Naive thymus-derived CD4-positive, alpha-beta T cell (primary cell): ENCODE measurements around the gene C3orf22. TPM values are rescaled to one million over a fixed set of nuclear protein-coding genes. Genes with fewer than 3 reads are reported as not detected.
A peak's percentile ranks its signal among the peaks of the same experiment; 100 is the strongest.
"Not testable (repeated sequence)": the region's sequence is repeated elsewhere in the genome, so short reads cannot be mapped to it uniquely, and the experiment has no call there.

Source experiments
- ATAC-seq: fragments of 150-1000 bp; cut with Tn5 transposase; 2 replicates; pipeline ENCODE4 v1.10.0; 2021; ENCODE audit warnings: mild to moderate bottlenecking, moderate library complexity
- CTCF ChIA-PET: fragments of 350-600 bp; sonication (Branson Sonifier 250); formaldehyde crosslinking; loops from one replicate; lab custom pipeline; 2021; ENCODE audit warnings: antibody characterized with exemption; lab: Charles Lee
- POLR2A ChIA-PET: fragments of 350-600 bp; sonication (Branson Sonifier 250); formaldehyde crosslinking; loops from one replicate; lab custom pipeline; 2021; ENCODE audit warnings: antibody characterized with exemption, inconsistent platforms; lab: Charles Lee
- DNase-seq, 9 donors: peaks; one replicate each; pipeline versions ENCODE4 v3.0.0 to v3.0.0-alpha.2; 2020 to 2022; ENCODE audit warnings: mixed read lengths in 1 of 9
- H3K27ac ChIP-seq: one replicate; pipeline ENCODE4 v1.7.0; 2013; ENCODE audit warnings: mild to moderate bottlenecking, low read depth, low read length, moderate library complexity
- H3K27me3 ChIP-seq, 2 donors: one replicate each; pipeline ENCODE4 v1.7.0; 2013; ENCODE audit warnings: low read length in 2 of 2, mild to moderate bottlenecking in 2 of 2, moderate library complexity in 2 of 2; ENCODE audit not compliant: control insufficient read depth in 2 of 2, insufficient read depth in 2 of 2
- H3K36me3 ChIP-seq, 3 experiments: 1 replicate in 2 of 3; 2 replicates in 1 of 3; pipeline ENCODE4 v1.7.0; 2013; ENCODE audit warnings: low read length in 3 of 3, mild to moderate bottlenecking in 3 of 3, moderate library complexity in 1 of 3; ENCODE audit not compliant: insufficient read depth in 3 of 3, control insufficient read depth in 2 of 3
- H3K4me1 ChIP-seq, 2 donors: one replicate each; pipeline ENCODE4 v1.7.0; 2013; ENCODE audit warnings: low read length in 2 of 2, mild to moderate bottlenecking in 2 of 2, moderate library complexity in 1 of 2; ENCODE audit not compliant: control insufficient read depth in 2 of 2, insufficient read depth in 2 of 2
- H3K4me3 ChIP-seq: 2 replicates; pipeline ENCODE4 v1.7.0; 2013; ENCODE audit warnings: mild to moderate bottlenecking, low read length
- H3K9me3 ChIP-seq, 3 experiments: 1 replicate in 2 of 3; 2 replicates in 1 of 3; pipeline ENCODE4 v1.7.0; 2013; ENCODE audit warnings: low read length in 3 of 3; ENCODE audit not compliant: control insufficient read depth in 2 of 3
- H3K27ac Mint-ChIP-seq, 9 donors: one replicate each; pipeline ENCODE4 v1.8.0; 2020 to 2022; ENCODE audit warnings: mixed read lengths in 9 of 9, mild to moderate bottlenecking in 8 of 9, moderate library complexity in 5 of 9, inconsistent platforms in 2 of 9
- H3K27me3 Mint-ChIP-seq, 5 donors: one replicate each; pipeline ENCODE4 v1.8.0; 2021 to 2022; ENCODE audit warnings: mixed read lengths in 5 of 5, mild to moderate bottlenecking in 1 of 5
- H3K36me3 Mint-ChIP-seq, 5 donors: one replicate each; pipeline ENCODE4 v1.8.0; 2020 to 2022; ENCODE audit warnings: mixed read lengths in 5 of 5, mild to moderate bottlenecking in 3 of 5, inconsistent platforms in 1 of 5
- H3K4me1 Mint-ChIP-seq, 7 donors: one replicate each; pipeline ENCODE4 v1.8.0; 2020 to 2022; ENCODE audit warnings: mixed read lengths in 7 of 7, mild to moderate bottlenecking in 3 of 7, inconsistent platforms in 1 of 7
- H3K4me3 Mint-ChIP-seq, 10 donors: one replicate each; pipeline ENCODE4 v1.8.0; 2020 to 2022; ENCODE audit warnings: mild to moderate bottlenecking in 10 of 10, mixed read lengths in 10 of 10, moderate library complexity in 6 of 10, inconsistent platforms in 2 of 10
- H3K9me3 Mint-ChIP-seq, 11 donors: one replicate each; pipeline ENCODE4 v1.8.0; 2020 to 2022; ENCODE audit warnings: mixed read lengths in 11 of 11, mild to moderate bottlenecking in 4 of 11, inconsistent platforms in 1 of 11, moderate library complexity in 1 of 11
- intact Hi-C, 2 donors: fragments of 100-400 bp; cut with micrococcal nuclease; formaldehyde crosslinking; loops; one replicate each; pipeline ENCODE4 v1.15.1; 2023
- polyA plus RNA-seq, 2 donors: library from polyadenylated mRNA; unstranded; fragments of 300-500 nt; fragmentation: Illumina TruSeq; gene quantifications; one replicate each; pipeline ENCODE4 v1.2.3, GENCODE V29; 2021
- total RNA-seq, 6 experiments: library from RNA in 5 of 6; stranded (reverse) in 5 of 6; gene quantifications; 1 replicate in 5 of 6; 2 replicates in 1 of 6; pipeline ENCODE4 v1.2.3 and lab custom pipeline; 2021 to 2026

The C3orf22 gene
- total and polyA plus RNA-seq, 7 experiments from 2014 or later, result not detected

DNA sequence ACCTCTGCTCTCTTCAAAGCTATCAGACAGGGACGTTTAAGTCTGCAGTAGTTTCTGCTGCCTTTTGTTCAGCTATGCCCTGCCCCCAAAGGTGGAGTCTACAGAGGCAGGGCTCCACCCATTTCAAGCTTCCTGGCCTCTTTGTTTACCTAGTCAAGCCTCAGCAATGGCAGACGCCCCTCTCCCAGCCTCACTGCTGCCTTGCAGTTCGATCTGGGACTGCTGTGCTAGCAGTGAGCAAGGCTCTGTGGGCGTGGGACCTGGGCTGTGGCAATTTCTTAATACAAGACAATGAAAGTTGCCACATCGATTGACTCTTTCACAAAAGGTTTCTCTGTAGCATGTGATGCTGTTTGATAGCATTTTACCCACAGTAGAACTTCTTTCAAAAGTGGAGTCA, 32.8 kb upstream of the C3orf22 start:
- H3K4me1 ChIP-seq, H3K9me3 ChIP-seq, H3K4me3 Mint-ChIP-seq, CTCF ChIA-PET, intact Hi-C loops, H3K4me1 Mint-ChIP-seq, H3K27ac ChIP-seq, H3K27me3 ChIP-seq, H3K36me3 ChIP-seq, H3K4me3 ChIP-seq, ATAC-seq, POLR2A ChIA-PET: not testable (repeated sequence)
- peak overlapping the region in 1 of 9 donors; percentile 43 for H3K27ac Mint-ChIP-seq
- H3K27me3 Mint-ChIP-seq, result peaks cover 10 to 25% (median 14%) of the 10 kb centered on the region in 5 donors
- DNase-seq, result peak in 1 of 9 donors; percentile 14
- peaks cover 0 to 20% (median 11%) of the 10 kb centered on the region in 5 donors for H3K36me3 Mint-ChIP-seq
- peaks cover 0 to 86% (median 25%) of the 10 kb centered on the region in 11 donors for H3K9me3 Mint-ChIP-seq

DNA sequence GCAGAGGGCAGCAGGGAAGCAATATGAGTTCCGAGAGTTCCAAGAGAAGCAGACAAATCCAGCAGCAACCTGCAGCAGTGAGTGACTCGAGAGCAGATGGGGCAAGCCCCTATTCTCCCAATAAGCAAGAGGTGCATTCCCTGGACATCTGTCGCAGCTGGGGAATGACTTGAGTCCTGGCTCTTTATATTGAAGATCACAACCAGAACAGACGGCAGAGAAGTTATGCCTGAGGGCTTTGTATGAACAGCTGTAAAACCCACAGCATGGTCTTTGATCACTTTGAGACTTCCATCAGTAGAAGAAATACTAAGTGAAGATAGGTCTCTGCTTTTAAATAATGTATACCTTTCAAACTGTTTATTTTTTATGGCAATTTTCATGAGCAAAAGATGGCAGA, 23.6 kb upstream of the C3orf22 start:
- CTCF ChIA-PET, result no interaction called here
- peaks cover 0 to 12% (median 7%) of the 10 kb centered on the region in 11 donors for H3K9me3 Mint-ChIP-seq
- DNase-seq, result no peak

GRCh38 chr3:126581569-126581968, 22.8 kb upstream of the C3orf22 start:
- Histone ChIP-seq H3K27me3 (no peaks in the 10 kb centered on the region), H3K9me3 (no peaks in the 10 kb centered on the region), H3K4me3 (no peak overlapping the region), H3K4me1 (no peaks in the 10 kb centered on the region), H3K36me3 (no peaks in the 10 kb centered on the region), H3K27ac (no peak overlapping the region)
- H3K9me3 Mint-ChIP-seq, result peaks cover 0 to 9% (median 4%) of the 10 kb centered on the region in 11 donors
- H3K4me3 Mint-ChIP-seq, result no peak overlapping the region
- intact Hi-C loops, result no loop called here
- ChIA-PET POLR2A (no interaction called here), CTCF (no interaction called here)
- H3K4me1 Mint-ChIP-seq, result no peaks in the 10 kb centered on the region
- H3K27me3 Mint-ChIP-seq, result peaks cover 0 to 23% (median 18%) of the 10 kb centered on the region in 5 donors
- no peaks in the 10 kb centered on the region for H3K36me3 Mint-ChIP-seq
- ATAC-seq (no peak), DNase-seq (no peak)
- H3K27ac Mint-ChIP-seq, result no peak overlapping the region

More for the DNA sequence above, 23.6 kb upstream of the C3orf22 start:
- Histone ChIP-seq H3K27me3 (no peaks in the 10 kb centered on the region), H3K4me1 (no peaks in the 10 kb centered on the region), H3K4me3 (no peak overlapping the region), H3K36me3 (no peaks in the 10 kb centered on the region), H3K9me3 (no peaks in the 10 kb centered on the region), H3K27ac (no peak overlapping the region)
- intact Hi-C loops, result no loop called here
- POLR2A ChIA-PET, result no interaction called here
- H3K27ac Mint-ChIP-seq, result no peak overlapping the region
- no peaks in the 10 kb centered on the region for H3K4me1 Mint-ChIP-seq
- H3K4me3 Mint-ChIP-seq, result no peak overlapping the region
- peaks cover 0 to 20% (median 18%) of the 10 kb centered on the region in 5 donors for H3K27me3 Mint-ChIP-seq
- H3K36me3 Mint-ChIP-seq, result no peaks in the 10 kb centered on the region
- ATAC-seq, result no peak

DNA sequence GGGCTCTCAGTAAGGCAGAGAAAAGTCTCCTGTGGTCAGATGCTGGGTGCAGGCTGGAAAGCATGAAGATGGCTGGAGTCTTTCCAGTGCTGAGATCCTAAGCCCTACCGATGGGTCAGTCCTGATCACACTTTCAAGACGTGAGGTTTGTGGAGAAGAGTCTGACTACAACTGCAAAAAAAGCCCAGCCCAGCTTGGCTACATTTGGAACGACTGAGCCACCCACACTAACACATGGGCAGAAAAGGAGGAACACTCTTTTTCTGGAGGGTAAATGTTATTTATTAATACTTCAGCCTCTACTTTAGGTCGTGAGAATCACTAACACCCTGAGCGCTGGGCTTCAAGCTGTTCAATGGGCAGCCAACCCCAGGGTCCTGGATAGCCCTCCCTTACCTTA, 22.0 kb upstream of the C3orf22 start:
- Histone ChIP-seq H3K27ac (no peak overlapping the region), H3K27me3 (no peaks in the 10 kb centered on the region), H3K4me3 (no peak overlapping the region), H3K4me1 (no peaks in the 10 kb centered on the region), H3K9me3 (no peaks in the 10 kb centered on the region), H3K36me3 (no peaks in the 10 kb centered on the region)
- POLR2A ChIA-PET, result no interaction called here
- H3K4me3 Mint-ChIP-seq, result no peak overlapping the region
- peaks cover 0 to 9% (median 0%) of the 10 kb centered on the region in 11 donors for H3K9me3 Mint-ChIP-seq
- no peaks in the 10 kb centered on the region for H3K4me1 Mint-ChIP-seq
- H3K27ac Mint-ChIP-seq, result no peak overlapping the region
- intact Hi-C loops, result no loop called here
- no peak for DNase-seq
- CTCF ChIA-PET, result no interaction called here
- ATAC-seq, result no peak
- H3K27me3 Mint-ChIP-seq, result peaks cover 0 to 23% (median 18%) of the 10 kb centered on the region in 5 donors
- H3K36me3 Mint-ChIP-seq, result no peaks in the 10 kb centered on the region

- peaks cover 0 to 24% (median 19%) of the 10 kb centered on the region in 5 donors for H3K27me3 Mint-ChIP-seq
- POLR2A ChIA-PET, result no interaction called here
Observed at GRCh38 chr3:126578702-126579101, 20.0 kb upstream of the C3orf22 start.

DNA sequence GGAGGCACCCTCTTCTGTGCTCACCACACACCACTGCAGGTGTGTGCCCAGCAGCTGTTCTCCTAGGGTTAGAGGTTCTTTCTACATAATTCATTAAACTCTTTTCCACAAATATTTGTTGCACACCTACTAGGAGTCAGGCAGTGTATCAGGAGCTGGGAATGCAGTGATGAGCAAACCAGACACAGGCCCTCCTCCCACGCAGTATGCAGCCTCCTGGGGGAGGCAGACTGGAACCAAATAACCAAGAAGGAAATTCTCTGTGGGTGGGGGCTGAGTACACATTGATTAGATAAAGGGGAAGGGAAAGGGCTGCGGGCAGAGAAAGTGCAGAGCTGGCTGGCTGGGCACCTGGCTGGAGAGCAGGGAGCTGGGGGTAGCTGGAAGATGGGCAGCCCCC, 18.5 kb upstream of the C3orf22 start:
- Mint-ChIP-seq H3K9me3 (no peaks in the 10 kb centered on the region), H3K27ac (peak overlapping the region in 1 of 9 donors; percentile 54), H3K36me3 (no peaks in the 10 kb centered on the region), H3K4me3 (no peak overlapping the region), H3K4me1 (no peaks in the 10 kb centered on the region), H3K27me3 (peaks cover 0 to 29% (median 18%) of the 10 kb centered on the region in 5 donors)
- no peaks in the 10 kb centered on the region for H3K27me3 ChIP-seq
- ATAC-seq (no peak), DNase-seq (no peak)
- ChIA-PET CTCF (no interaction called here), POLR2A (no interaction called here)
- H3K4me3 ChIP-seq, result no peak overlapping the region
- no peaks in the 10 kb centered on the region for H3K4me1 ChIP-seq
- H3K36me3 ChIP-seq, result no peaks in the 10 kb centered on the region
- H3K27ac ChIP-seq, result no peak overlapping the region
- H3K9me3 ChIP-seq, result no peaks in the 10 kb centered on the region
- intact Hi-C loops, result no loop called here

More at GRCh38 chr3:126578702-126579101, 20.0 kb upstream of the C3orf22 start:
- DNase-seq, result no peak
- H3K27me3 ChIP-seq, result no peaks in the 10 kb centered on the region
- no peak overlapping the region for H3K4me3 ChIP-seq
- H3K9me3 ChIP-seq, result no peaks in the 10 kb centered on the region
- H3K27ac Mint-ChIP-seq, result no peak overlapping the region
- no peaks in the 10 kb centered on the region for H3K36me3 ChIP-seq
- H3K4me1 Mint-ChIP-seq, result no peaks in the 10 kb centered on the region
- no peaks in the 10 kb centered on the region for H3K4me1 ChIP-seq
- H3K4me3 Mint-ChIP-seq, result no peak overlapping the region
- ATAC-seq, result no peak
- no peak overlapping the region for H3K27ac ChIP-seq
- intact Hi-C loops, result no loop called here
- H3K9me3 Mint-ChIP-seq, result no peaks in the 10 kb centered on the region
- CTCF ChIA-PET, result no interaction called here
- no peaks in the 10 kb centered on the region for H3K36me3 Mint-ChIP-seq

- ChIA-PET CTCF (no interaction called here), POLR2A (no interaction called here)
- no peaks in the 10 kb centered on the region for H3K36me3 ChIP-seq
- Mint-ChIP-seq H3K27me3 (peaks cover 0 to 11% (median 5%) of the 10 kb centered on the region in 5 donors), H3K4me3 (no peak overlapping the region), H3K36me3 (no peaks in the 10 kb centered on the region), H3K9me3 (no peaks in the 10 kb centered on the region), H3K27ac (no peak overlapping the region), H3K4me1 (no peaks in the 10 kb centered on the region)
- no peak for DNase-seq
- no peak for ATAC-seq
- H3K27me3 ChIP-seq, result no peaks in the 10 kb centered on the region
- intact Hi-C loops, result no loop called here
- H3K4me3 ChIP-seq, result no peak overlapping the region
- H3K4me1 ChIP-seq, result no peaks in the 10 kb centered on the region
- H3K9me3 ChIP-seq, result no peaks in the 10 kb centered on the region
- H3K27ac ChIP-seq, result no peak overlapping the region
Observed at GRCh38 chr3:126573492-126574117, 14.9 kb upstream of the C3orf22 start.
